PFSK-1 (cell line): ENCODE data around the gene STK10.

Source experiments
- FOXP2 ChIP-seq: optimal IDR thresholded peaks from 2 replicates; pipeline ENCODE3; 2011; ENCODE audit warnings: borderline replicate concordance, control low read depth, inconsistent platforms; ENCODE audit not compliant: insufficient read depth; ENCODE audit errors: extremely low read length, extremely low read depth
- POLR2AphosphoS5 ChIP-seq: IDR thresholded peaks from 2 replicates; pipeline ENCODE4 v1.6.1; 2012; ENCODE audit warnings: low read depth, mild to moderate bottlenecking, control low read depth, low read length, moderate library complexity
- TF ChIP-seq, protein P1 (sequence below), 2 experiments: IDR thresholded peaks; 2 replicates each; pipeline versions ENCODE4 v1.6.1 to v1.8.0; 2011 to 2012; ENCODE audit warnings: low read depth in 2 of 2, low read length in 2 of 2, control low read depth in 1 of 2, inconsistent platforms in 1 of 2, mild to moderate bottlenecking in 1 of 2, moderate library complexity in 1 of 2; ENCODE audit not compliant: insufficient read depth in 1 of 2

DNA sequence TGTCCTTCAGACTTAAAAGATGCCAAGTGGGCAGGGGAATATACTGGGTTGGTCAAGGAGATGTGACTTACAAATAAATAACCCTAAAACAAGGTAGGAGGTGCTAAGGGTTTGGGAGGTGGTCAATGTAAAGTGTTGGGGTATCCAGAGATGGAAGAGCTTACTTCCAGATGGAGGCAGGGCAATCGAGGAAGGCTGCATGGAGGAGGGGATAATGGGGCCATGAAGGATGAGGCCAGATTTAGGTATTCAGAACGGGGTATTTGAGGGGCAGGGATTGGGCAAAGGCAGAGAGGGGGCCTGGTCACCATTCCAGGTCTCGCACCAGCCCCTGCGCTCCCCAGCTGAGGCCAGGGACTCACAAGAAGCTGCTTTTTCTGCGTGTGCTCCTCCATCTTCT lies 123.7 kb downstream of the STK10 start:
- no peak for TF ChIP-seq FOXP2
- no peak for TF ChIP-seq POLR2AphosphoS5
- TF ChIP-seq, protein P1, sequence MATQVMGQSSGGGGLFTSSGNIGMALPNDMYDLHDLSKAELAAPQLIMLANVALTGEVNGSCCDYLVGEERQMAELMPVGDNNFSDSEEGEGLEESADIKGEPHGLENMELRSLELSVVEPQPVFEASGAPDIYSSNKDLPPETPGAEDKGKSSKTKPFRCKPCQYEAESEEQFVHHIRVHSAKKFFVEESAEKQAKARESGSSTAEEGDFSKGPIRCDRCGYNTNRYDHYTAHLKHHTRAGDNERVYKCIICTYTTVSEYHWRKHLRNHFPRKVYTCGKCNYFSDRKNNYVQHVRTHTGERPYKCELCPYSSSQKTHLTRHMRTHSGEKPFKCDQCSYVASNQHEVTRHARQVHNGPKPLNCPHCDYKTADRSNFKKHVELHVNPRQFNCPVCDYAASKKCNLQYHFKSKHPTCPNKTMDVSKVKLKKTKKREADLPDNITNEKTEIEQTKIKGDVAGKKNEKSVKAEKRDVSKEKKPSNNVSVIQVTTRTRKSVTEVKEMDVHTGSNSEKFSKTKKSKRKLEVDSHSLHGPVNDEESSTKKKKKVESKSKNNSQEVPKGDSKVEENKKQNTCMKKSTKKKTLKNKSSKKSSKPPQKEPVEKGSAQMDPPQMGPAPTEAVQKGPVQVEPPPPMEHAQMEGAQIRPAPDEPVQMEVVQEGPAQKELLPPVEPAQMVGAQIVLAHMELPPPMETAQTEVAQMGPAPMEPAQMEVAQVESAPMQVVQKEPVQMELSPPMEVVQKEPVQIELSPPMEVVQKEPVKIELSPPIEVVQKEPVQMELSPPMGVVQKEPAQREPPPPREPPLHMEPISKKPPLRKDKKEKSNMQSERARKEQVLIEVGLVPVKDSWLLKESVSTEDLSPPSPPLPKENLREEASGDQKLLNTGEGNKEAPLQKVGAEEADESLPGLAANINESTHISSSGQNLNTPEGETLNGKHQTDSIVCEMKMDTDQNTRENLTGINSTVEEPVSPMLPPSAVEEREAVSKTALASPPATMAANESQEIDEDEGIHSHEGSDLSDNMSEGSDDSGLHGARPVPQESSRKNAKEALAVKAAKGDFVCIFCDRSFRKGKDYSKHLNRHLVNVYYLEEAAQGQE (IDR thresholded peaks at IDR 0.05; ENCODE audit: insufficient read depth in 1 of 2, low read depth in 2 of 2, low read length in 2 of 2): no peak
